K562 (cell line): ENCODE results near the gene INPP4B. TPM values are rescaled to one million over a fixed set of nuclear protein-coding genes. Genes with fewer than 3 reads are reported as not detected.

Source experiments
- ILK ChIP-seq: fragments of 450-650 bp; IDR thresholded peaks from 2 replicates; pipeline ENCODE4 v1.6.1; 2016; ENCODE audit warnings: missing genetic modification characterization, low read depth, mild to moderate bottlenecking, missing compliant biosample characterization, moderate library complexity, borderline replicate concordance
- THRAP3 ChIP-seq: fragments of 450-650 bp; IDR thresholded peaks from 2 replicates; pipeline ENCODE4 v1.6.1; 2016; ENCODE audit warnings: mild to moderate bottlenecking, inconsistent platforms, borderline replicate concordance
- polyA plus RNA-seq, 8 experiments: library from polyadenylated mRNA; depleted of rRNA in 4 of 8; stranded (reverse) in 5 of 8; unstranded in 3 of 8; fragments of >200 nt; fragmentation: Nextera tagmentation in 2 of 8; fragmentation: Illumina TruSeq in 1 of 8; extraction: Ambion mirVana in 2 of 8; extraction: Trizol in 1 of 8; gene quantifications; 2 replicates each; pipeline versions ENCODE4 v1.2.1 to v1.2.3, GENCODE V29; 2011 to 2014; ENCODE audit warnings: inconsistent platforms in 1 of 8, missing spikeins in 1 of 8
- total RNA-seq, 7 experiments: library from RNA; depleted of rRNA in 6 of 7; stranded (reverse); fragments of >200 nt in 6 of 7; fragmentation: Illumina TruSeq in 2 of 7; extraction: Trizol in 2 of 7; gene quantifications; 2 replicates each; pipeline versions ENCODE4 v1.2.1 to v1.2.3, GENCODE V29; 2011 to 2021; ENCODE audit warnings: low replicate concordance in 1 of 7
- TF ChIP-seq, protein P1 (sequence below): sonication (generic); formaldehyde crosslinking; IDR thresholded peaks from 2 replicates; pipeline ENCODE4 v1.8.0; 2023; ENCODE audit warnings: missing genetic modification reagents, mild to moderate bottlenecking, borderline replicate concordance
- TF ChIP-seq, protein P2 (sequence below), 2 experiments: fragments of 450-650 bp; IDR thresholded peaks; 2 replicates each; pipeline ENCODE4 v1.6.1; 2016
- TF ChIP-seq, protein P3 (sequence below): fragments of 250-450 bp; sonication (Bioruptor Pico); IDR thresholded peaks from 2 replicates; pipeline ENCODE4 v1.4.0; 2020; ENCODE audit warnings: borderline replicate concordance
- TF ChIP-seq, protein P4 (sequence below): sonication (generic); formaldehyde crosslinking; IDR thresholded peaks from 2 replicates; pipeline ENCODE4 v1.8.0; 2022; ENCODE audit warnings: mild to moderate bottlenecking, missing genetic modification reagents, borderline replicate concordance
- TF ChIP-seq, protein P5 (sequence below): sonication (generic); formaldehyde crosslinking; IDR thresholded peaks from 2 replicates; pipeline ENCODE4 v1.9.0; 2022; ENCODE audit warnings: mild to moderate bottlenecking, missing genetic modification reagents

INPP4B gene
- total and polyA plus RNA-seq, 9 of the 15 experiments (the other 6 are each of a cell fraction or from before 2014, with no cell fraction given) = 0.04 to 0.11 TPM; not detected in 7

DNA sequence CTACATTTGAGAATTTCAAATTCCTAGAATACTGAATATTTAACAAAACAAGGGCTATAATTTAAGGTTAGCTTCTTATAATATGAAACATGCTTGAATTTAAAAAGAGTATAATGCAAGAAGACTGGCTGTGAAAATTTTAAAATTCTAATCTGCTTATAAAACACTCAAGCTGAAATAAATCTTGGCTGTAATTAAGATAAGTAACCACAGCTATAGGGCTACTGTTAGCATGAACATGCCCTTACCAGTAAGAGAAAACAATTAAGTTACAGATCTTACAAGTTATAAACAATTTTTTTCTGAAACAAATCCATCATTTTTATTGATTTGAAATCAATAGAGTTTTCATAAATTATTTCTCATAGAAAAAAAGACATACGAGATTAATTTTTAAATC is 148.2 kb downstream of the INPP4B start (continued):
- TF ChIP-seq, protein P1, sequence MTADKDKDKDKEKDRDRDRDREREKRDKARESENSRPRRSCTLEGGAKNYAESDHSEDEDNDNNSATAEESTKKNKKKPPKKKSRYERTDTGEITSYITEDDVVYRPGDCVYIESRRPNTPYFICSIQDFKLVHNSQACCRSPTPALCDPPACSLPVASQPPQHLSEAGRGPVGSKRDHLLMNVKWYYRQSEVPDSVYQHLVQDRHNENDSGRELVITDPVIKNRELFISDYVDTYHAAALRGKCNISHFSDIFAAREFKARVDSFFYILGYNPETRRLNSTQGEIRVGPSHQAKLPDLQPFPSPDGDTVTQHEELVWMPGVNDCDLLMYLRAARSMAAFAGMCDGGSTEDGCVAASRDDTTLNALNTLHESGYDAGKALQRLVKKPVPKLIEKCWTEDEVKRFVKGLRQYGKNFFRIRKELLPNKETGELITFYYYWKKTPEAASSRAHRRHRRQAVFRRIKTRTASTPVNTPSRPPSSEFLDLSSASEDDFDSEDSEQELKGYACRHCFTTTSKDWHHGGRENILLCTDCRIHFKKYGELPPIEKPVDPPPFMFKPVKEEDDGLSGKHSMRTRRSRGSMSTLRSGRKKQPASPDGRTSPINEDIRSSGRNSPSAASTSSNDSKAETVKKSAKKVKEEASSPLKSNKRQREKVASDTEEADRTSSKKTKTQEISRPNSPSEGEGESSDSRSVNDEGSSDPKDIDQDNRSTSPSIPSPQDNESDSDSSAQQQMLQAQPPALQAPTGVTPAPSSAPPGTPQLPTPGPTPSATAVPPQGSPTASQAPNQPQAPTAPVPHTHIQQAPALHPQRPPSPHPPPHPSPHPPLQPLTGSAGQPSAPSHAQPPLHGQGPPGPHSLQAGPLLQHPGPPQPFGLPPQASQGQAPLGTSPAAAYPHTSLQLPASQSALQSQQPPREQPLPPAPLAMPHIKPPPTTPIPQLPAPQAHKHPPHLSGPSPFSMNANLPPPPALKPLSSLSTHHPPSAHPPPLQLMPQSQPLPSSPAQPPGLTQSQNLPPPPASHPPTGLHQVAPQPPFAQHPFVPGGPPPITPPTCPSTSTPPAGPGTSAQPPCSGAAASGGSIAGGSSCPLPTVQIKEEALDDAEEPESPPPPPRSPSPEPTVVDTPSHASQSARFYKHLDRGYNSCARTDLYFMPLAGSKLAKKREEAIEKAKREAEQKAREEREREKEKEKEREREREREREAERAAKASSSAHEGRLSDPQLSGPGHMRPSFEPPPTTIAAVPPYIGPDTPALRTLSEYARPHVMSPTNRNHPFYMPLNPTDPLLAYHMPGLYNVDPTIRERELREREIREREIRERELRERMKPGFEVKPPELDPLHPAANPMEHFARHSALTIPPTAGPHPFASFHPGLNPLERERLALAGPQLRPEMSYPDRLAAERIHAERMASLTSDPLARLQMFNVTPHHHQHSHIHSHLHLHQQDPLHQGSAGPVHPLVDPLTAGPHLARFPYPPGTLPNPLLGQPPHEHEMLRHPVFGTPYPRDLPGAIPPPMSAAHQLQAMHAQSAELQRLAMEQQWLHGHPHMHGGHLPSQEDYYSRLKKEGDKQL (CRISPR knock-in tag) = no peak
- TF ChIP-seq, protein P2, sequence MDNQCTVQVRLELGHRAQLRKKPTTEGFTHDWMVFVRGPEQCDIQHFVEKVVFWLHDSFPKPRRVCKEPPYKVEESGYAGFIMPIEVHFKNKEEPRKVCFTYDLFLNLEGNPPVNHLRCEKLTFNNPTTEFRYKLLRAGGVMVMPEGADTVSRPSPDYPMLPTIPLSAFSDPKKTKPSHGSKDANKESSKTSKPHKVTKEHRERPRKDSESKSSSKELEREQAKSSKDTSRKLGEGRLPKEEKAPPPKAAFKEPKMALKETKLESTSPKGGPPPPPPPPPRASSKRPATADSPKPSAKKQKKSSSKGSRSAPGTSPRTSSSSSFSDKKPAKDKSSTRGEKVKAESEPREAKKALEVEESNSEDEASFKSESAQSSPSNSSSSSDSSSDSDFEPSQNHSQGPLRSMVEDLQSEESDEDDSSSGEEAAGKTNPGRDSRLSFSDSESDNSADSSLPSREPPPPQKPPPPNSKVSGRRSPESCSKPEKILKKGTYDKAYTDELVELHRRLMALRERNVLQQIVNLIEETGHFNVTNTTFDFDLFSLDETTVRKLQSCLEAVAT (IDR thresholded peaks at IDR 0.05) = no peak
- TF ChIP-seq THRAP3 (no peak), ILK (tag) (no peak)
- TF ChIP-seq, protein P3, sequence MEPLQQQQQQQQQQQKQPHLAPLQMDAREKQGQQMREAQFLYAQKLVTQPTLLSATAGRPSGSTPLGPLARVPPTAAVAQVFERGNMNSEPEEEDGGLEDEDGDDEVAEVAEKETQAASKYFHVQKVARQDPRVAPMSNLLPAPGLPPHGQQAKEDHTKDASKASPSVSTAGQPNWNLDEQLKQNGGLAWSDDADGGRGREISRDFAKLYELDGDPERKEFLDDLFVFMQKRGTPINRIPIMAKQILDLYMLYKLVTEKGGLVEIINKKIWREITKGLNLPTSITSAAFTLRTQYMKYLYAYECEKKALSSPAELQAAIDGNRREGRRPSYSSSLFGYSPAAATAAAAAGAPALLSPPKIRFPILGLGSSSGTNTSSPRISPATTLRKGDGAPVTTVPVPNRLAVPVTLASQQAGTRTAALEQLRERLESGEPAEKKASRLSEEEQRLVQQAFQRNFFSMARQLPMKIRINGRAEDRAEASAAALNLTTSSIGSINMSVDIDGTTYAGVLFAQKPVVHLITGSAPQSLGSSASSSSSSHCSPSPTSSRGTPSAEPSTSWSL (CRISPR knock-in tag) = no peak
- TF ChIP-seq, protein P4, sequence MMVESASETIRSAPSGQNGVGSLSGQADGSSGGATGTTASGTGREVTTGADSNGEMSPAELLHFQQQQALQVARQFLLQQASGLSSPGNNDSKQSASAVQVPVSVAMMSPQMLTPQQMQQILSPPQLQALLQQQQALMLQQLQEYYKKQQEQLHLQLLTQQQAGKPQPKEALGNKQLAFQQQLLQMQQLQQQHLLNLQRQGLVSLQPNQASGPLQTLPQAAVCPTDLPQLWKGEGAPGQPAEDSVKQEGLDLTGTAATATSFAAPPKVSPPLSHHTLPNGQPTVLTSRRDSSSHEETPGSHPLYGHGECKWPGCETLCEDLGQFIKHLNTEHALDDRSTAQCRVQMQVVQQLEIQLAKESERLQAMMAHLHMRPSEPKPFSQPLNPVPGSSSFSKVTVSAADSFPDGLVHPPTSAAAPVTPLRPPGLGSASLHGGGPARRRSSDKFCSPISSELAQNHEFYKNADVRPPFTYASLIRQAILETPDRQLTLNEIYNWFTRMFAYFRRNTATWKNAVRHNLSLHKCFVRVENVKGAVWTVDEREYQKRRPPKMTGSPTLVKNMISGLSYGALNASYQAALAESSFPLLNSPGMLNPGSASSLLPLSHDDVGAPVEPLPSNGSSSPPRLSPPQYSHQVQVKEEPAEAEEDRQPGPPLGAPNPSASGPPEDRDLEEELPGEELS = no peak
- TF ChIP-seq, protein P5, sequence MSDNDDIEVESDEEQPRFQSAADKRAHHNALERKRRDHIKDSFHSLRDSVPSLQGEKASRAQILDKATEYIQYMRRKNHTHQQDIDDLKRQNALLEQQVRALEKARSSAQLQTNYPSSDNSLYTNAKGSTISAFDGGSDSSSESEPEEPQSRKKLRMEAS (CRISPR knock-in tag) = no peak
